WTC11 (cell line): ENCODE measurements around the gene ZFYVE1. TPM values are rescaled to one million over a fixed set of nuclear protein-coding genes. Genes with fewer than 3 reads are reported as not detected.

Experiments
- ATAC-seq: fragments of 200-7000 bp; cut with Tn5 transposase; 2 replicates; pipeline ENCODE4 v1.10.0; 2021; ENCODE audit warnings: mild to moderate bottlenecking, moderate library complexity
- CTCF ChIA-PET: fragments of 300-600 bp; sonication (Branson Sonifier 250); formaldehyde crosslinking; loops from one replicate; lab custom pipeline; 2021; ENCODE audit warnings: antibody characterized with exemption; lab: Charles Lee
- POLR2A ChIA-PET: fragments of 350-600 bp; sonication (Branson Sonifier 250); formaldehyde crosslinking; loops from one replicate; lab custom pipeline; 2021; ENCODE audit warnings: antibody characterized with exemption; lab: Charles Lee
- DNase-seq: peaks from one replicate; pipeline ENCODE4 v3.0.0; 2021; ENCODE audit warnings: low spot score
- H3K27ac Mint-ChIP-seq: 2 replicates; pipeline ENCODE4 v1.8.0; 2021; ENCODE audit warnings: mixed read lengths
- H3K27me3 Mint-ChIP-seq: 2 replicates; pipeline ENCODE4 v1.8.0; 2021; ENCODE audit warnings: low read depth, mild to moderate bottlenecking, moderate library complexity, mixed read lengths
- H3K36me3 Mint-ChIP-seq: 2 replicates; pipeline ENCODE4 v1.8.0; 2021; ENCODE audit warnings: mixed read lengths
- H3K4me1 Mint-ChIP-seq: 2 replicates; pipeline ENCODE4 v1.8.0; 2022; ENCODE audit warnings: mixed read lengths
- H3K4me3 Mint-ChIP-seq: 2 replicates; pipeline ENCODE4 v1.8.0; 2021; ENCODE audit warnings: mild to moderate bottlenecking, moderate library complexity, mixed read lengths
- H3K9me3 Mint-ChIP-seq: 2 replicates; pipeline ENCODE4 v1.8.0; 2021; ENCODE audit warnings: mixed read lengths
- CREB1 ChIP-seq: sonication (generic); formaldehyde crosslinking; IDR thresholded peaks from 2 replicates; pipeline ENCODE4 v1.8.0; 2023; ENCODE audit warnings: mild to moderate bottlenecking, missing genetic modification reagents
- JAZF1 ChIP-seq: fragments of 250-450 bp; sonication (Bioruptor Pico); IDR thresholded peaks from 2 replicates; pipeline ENCODE4 v1.9.0; 2021; ENCODE audit warnings: moderate library complexity, mild to moderate bottlenecking, inconsistent platforms
- KAT7 ChIP-seq: sonication (generic); formaldehyde crosslinking; IDR thresholded peaks from 2 replicates; pipeline ENCODE4 v1.8.1; 2023; ENCODE audit warnings: missing genetic modification reagents, mild to moderate bottlenecking, borderline replicate concordance
- PRRX2 ChIP-seq: fragments of 250-450 bp; sonication (Bioruptor Pico); IDR thresholded peaks from 2 replicates; pipeline ENCODE4 v1.8.0; 2021; ENCODE audit warnings: mild to moderate bottlenecking
- RELA ChIP-seq: sonication (generic); formaldehyde crosslinking; IDR thresholded peaks from 2 replicates; pipeline ENCODE4 v1.8.1; 2022; ENCODE audit warnings: missing genetic modification reagents, mild to moderate bottlenecking, borderline replicate concordance
- SP1 ChIP-seq: sonication (generic); formaldehyde crosslinking; conservative IDR thresholded peaks from 2 replicates; pipeline ENCODE4 v1.8.1; 2022; ENCODE audit warnings: missing genetic modification reagents
- ZBTB21 ChIP-seq: sonication (generic); formaldehyde crosslinking; IDR thresholded peaks from 2 replicates; pipeline ENCODE4 v1.8.1; 2023; ENCODE audit warnings: mild to moderate bottlenecking, missing genetic modification reagents, borderline replicate concordance
- ZNF317 ChIP-seq: sonication (generic); formaldehyde crosslinking; IDR thresholded peaks from 2 replicates; pipeline ENCODE4 v1.8.1; 2023; ENCODE audit warnings: low read depth, mild to moderate bottlenecking, moderate library complexity, missing genetic modification reagents, borderline replicate concordance
- total RNA-seq: library from RNA; stranded (reverse); gene quantifications from 3 replicates; pipeline ENCODE4 v1.2.3, GENCODE V29; 2021
- TF ChIP-seq, protein P1 (sequence below): sonication (generic); formaldehyde crosslinking; IDR thresholded peaks from 2 replicates; pipeline ENCODE4 v1.8.1; 2023; ENCODE audit warnings: mild to moderate bottlenecking, missing genetic modification reagents
- TF ChIP-seq, protein P2 (sequence below): sonication (generic); formaldehyde crosslinking; IDR thresholded peaks from 2 replicates; pipeline ENCODE4 v1.8.1; 2022; ENCODE audit warnings: mild to moderate bottlenecking, moderate library complexity, missing genetic modification reagents
- TF ChIP-seq, protein P3 (sequence below): sonication (generic); formaldehyde crosslinking; IDR thresholded peaks from 2 replicates; pipeline ENCODE4 v1.8.1; 2022; ENCODE audit warnings: missing genetic modification reagents, borderline replicate concordance
- TF ChIP-seq, protein P4 (sequence below): sonication (generic); formaldehyde crosslinking; IDR thresholded peaks from 2 replicates; pipeline ENCODE4 v1.8.1; 2023; ENCODE audit warnings: mild to moderate bottlenecking, missing genetic modification reagents
- TF ChIP-seq, protein P5 (sequence below): fragments of 250-450 bp; sonication (Bioruptor Pico); IDR thresholded peaks from 2 replicates; pipeline ENCODE4 v1.9.0; 2021; ENCODE audit warnings: moderate library complexity, mild to moderate bottlenecking, inconsistent platforms, borderline replicate concordance
- TF ChIP-seq, protein P6 (sequence below): sonication (generic); formaldehyde crosslinking; IDR thresholded peaks from 2 replicates; pipeline ENCODE4 v1.8.1; 2023; ENCODE audit warnings: mild to moderate bottlenecking, moderate library complexity, missing genetic modification reagents
- TF ChIP-seq, protein P7 (sequence below): fragments of 250-450 bp; sonication (Bioruptor Pico); IDR thresholded peaks from 2 replicates; pipeline ENCODE4 v1.9.0; 2021; ENCODE audit warnings: mild to moderate bottlenecking
- TF ChIP-seq, protein P8 (sequence below): fragments of 250-450 bp; sonication (Bioruptor Pico); conservative IDR thresholded peaks from 2 replicates; pipeline ENCODE4 v1.9.0; 2021; ENCODE audit warnings: mild to moderate bottlenecking
- TF ChIP-seq, protein P9 (sequence below): sonication (generic); formaldehyde crosslinking; IDR thresholded peaks from 2 replicates; pipeline ENCODE4 v1.8.0; 2022; ENCODE audit warnings: mild to moderate bottlenecking, missing genetic modification reagents
- TF ChIP-seq, protein P10 (sequence below): sonication (generic); formaldehyde crosslinking; IDR thresholded peaks from 2 replicates; pipeline ENCODE4 v1.8.1; 2023; ENCODE audit warnings: mild to moderate bottlenecking, missing genetic modification reagents, moderate library complexity

ZFYVE1 gene
- total RNA-seq, 1 experiment from 2014 or later = 12.8 TPM

DNA sequence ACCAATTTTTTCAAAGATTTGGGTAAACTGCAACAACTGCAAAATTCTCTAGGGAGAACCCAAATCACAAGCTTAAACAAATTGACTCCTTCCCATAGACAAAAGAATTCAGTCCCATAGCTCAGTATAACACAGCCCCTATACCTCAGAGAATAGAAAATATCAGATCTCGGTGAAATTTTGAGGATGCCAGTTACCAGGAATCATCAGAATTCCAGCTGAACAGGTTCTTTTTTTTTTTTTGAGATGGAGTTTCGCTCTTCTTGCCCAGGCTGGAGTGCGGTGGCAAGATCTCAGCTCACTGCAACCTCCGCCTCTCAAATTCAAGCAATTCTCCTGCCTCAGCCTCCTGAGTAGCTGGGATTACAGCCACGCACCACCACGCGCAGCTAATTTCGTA is 36.7 kb downstream of the ZFYVE1 start:
- ATAC-seq (no peak), DNase-seq (no peak)
- H3K36me3 Mint-ChIP-seq = peaks cover 9% of the 10 kb centered on the region; the same call in 1 of the 2 replicates
- no peaks in the 10 kb centered on the region for H3K4me1 Mint-ChIP-seq
- no peaks in the 10 kb centered on the region for H3K9me3 Mint-ChIP-seq
- H3K27me3 Mint-ChIP-seq = no peaks in the 10 kb centered on the region
- TF ChIP-seq CREB1 (CRISPR knock-in tag) = no peak
- TF ChIP-seq, protein P1, sequence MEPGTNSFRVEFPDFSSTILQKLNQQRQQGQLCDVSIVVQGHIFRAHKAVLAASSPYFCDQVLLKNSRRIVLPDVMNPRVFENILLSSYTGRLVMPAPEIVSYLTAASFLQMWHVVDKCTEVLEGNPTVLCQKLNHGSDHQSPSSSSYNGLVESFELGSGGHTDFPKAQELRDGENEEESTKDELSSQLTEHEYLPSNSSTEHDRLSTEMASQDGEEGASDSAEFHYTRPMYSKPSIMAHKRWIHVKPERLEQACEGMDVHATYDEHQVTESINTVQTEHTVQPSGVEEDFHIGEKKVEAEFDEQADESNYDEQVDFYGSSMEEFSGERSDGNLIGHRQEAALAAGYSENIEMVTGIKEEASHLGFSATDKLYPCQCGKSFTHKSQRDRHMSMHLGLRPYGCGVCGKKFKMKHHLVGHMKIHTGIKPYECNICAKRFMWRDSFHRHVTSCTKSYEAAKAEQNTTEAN = no peak
- no peak for TF ChIP-seq KAT7 (CRISPR knock-in tag)
- no peak for TF ChIP-seq JAZF1 (CRISPR knock-in tag)
- no peak for TF ChIP-seq SP1 (CRISPR knock-in tag)
- TF ChIP-seq, protein P2, sequence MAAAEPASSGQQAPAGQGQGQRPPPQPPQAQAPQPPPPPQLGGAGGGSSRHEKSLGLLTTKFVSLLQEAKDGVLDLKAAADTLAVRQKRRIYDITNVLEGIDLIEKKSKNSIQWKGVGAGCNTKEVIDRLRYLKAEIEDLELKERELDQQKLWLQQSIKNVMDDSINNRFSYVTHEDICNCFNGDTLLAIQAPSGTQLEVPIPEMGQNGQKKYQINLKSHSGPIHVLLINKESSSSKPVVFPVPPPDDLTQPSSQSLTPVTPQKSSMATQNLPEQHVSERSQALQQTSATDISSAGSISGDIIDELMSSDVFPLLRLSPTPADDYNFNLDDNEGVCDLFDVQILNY (CRISPR knock-in tag) = no peak
- TF ChIP-seq RELA (CRISPR knock-in tag) = no peak
- TF ChIP-seq PRRX2 = no peak
- TF ChIP-seq, protein P3, sequence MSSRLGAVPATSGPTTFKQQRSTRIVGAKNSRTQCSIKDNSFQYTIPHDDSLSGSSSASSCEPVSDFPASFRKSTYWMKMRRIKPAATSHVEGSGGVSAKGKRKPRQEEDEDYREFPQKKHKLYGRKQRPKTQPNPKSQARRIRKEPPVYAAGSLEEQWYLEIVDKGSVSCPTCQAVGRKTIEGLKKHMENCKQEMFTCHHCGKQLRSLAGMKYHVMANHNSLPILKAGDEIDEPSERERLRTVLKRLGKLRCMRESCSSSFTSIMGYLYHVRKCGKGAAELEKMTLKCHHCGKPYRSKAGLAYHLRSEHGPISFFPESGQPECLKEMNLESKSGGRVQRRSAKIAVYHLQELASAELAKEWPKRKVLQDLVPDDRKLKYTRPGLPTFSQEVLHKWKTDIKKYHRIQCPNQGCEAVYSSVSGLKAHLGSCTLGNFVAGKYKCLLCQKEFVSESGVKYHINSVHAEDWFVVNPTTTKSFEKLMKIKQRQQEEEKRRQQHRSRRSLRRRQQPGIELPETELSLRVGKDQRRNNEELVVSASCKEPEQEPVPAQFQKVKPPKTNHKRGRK (CRISPR knock-in tag) = no peak
- TF ChIP-seq, protein P4, sequence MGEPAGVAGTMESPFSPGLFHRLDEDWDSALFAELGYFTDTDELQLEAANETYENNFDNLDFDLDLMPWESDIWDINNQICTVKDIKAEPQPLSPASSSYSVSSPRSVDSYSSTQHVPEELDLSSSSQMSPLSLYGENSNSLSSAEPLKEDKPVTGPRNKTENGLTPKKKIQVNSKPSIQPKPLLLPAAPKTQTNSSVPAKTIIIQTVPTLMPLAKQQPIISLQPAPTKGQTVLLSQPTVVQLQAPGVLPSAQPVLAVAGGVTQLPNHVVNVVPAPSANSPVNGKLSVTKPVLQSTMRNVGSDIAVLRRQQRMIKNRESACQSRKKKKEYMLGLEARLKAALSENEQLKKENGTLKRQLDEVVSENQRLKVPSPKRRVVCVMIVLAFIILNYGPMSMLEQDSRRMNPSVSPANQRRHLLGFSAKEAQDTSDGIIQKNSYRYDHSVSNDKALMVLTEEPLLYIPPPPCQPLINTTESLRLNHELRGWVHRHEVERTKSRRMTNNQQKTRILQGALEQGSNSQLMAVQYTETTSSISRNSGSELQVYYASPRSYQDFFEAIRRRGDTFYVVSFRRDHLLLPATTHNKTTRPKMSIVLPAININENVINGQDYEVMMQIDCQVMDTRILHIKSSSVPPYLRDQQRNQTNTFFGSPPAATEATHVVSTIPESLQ (CRISPR knock-in tag) = no peak
- no peak for TF ChIP-seq ZNF317
- TF ChIP-seq, protein P5, sequence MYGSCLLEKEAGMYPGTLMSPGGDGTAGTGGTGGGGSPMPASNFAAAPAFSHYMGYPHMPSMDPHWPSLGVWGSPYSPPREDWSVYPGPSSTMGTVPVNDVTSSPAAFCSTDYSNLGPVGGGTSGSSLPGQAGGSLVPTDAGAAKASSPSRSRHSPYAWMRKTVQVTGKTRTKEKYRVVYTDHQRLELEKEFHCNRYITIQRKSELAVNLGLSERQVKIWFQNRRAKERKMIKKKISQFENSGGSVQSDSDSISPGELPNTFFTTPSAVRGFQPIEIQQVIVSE (CRISPR knock-in tag) = no peak
- no peak for TF ChIP-seq ZBTB21 (CRISPR knock-in tag)
- TF ChIP-seq, protein P6, sequence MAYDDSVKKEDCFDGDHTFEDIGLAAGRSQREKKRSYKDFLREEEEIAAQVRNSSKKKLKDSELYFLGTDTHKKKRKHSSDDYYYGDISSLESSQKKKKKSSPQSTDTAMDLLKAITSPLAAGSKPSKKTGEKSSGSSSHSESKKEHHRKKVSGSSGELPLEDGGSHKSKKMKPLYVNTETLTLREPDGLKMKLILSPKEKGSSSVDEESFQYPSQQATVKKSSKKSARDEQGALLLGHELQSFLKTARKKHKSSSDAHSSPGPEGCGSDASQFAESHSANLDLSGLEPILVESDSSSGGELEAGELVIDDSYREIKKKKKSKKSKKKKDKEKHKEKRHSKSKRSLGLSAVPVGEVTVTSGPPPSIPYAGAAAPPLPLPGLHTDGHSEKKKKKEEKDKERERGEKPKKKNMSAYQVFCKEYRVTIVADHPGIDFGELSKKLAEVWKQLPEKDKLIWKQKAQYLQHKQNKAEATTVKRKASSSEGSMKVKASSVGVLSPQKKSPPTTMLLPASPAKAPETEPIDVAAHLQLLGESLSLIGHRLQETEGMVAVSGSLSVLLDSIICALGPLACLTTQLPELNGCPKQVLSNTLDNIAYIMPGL (CRISPR knock-in tag) = no peak
- TF ChIP-seq, protein P7, sequence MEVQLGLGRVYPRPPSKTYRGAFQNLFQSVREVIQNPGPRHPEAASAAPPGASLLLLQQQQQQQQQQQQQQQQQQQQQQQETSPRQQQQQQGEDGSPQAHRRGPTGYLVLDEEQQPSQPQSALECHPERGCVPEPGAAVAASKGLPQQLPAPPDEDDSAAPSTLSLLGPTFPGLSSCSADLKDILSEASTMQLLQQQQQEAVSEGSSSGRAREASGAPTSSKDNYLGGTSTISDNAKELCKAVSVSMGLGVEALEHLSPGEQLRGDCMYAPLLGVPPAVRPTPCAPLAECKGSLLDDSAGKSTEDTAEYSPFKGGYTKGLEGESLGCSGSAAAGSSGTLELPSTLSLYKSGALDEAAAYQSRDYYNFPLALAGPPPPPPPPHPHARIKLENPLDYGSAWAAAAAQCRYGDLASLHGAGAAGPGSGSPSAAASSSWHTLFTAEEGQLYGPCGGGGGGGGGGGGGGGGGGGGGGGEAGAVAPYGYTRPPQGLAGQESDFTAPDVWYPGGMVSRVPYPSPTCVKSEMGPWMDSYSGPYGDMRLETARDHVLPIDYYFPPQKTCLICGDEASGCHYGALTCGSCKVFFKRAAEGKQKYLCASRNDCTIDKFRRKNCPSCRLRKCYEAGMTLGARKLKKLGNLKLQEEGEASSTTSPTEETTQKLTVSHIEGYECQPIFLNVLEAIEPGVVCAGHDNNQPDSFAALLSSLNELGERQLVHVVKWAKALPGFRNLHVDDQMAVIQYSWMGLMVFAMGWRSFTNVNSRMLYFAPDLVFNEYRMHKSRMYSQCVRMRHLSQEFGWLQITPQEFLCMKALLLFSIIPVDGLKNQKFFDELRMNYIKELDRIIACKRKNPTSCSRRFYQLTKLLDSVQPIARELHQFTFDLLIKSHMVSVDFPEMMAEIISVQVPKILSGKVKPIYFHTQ = no peak
- TF ChIP-seq, protein P8, sequence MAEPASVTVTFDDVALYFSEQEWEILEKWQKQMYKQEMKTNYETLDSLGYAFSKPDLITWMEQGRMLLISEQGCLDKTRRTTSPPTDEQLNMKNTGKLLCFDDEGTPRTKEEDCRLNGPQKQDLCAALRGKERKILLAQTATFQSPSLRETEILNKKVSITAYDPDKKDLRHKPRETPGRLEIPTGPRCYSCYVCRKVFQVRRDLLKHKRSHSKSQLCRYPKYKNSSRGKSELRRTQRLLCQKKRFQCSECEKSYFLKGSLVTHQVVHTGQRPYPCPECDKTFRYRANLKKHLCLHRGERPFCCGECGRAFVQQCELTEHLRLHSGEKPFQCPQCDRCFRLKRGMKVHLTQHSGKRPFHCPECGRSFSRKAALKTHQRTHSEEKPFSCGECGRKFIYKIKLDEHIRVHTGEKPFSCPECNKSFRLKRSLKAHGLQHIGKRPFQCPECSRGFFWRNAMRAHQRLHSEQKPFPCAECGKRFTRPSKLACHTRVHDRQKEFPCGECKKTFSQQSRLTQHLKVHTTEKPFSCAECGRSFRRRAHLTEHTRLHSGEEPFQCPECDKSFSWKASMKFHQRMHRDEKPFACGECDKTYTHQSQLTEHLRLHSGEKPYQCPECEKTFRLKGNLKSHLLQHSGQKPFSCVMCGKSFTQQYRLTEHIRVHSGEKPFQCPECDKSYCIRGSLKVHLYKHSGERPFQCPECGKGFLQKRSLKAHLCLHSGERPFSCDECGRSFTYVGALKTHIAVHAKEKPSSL = no peak
- TF ChIP-seq, protein P9, sequence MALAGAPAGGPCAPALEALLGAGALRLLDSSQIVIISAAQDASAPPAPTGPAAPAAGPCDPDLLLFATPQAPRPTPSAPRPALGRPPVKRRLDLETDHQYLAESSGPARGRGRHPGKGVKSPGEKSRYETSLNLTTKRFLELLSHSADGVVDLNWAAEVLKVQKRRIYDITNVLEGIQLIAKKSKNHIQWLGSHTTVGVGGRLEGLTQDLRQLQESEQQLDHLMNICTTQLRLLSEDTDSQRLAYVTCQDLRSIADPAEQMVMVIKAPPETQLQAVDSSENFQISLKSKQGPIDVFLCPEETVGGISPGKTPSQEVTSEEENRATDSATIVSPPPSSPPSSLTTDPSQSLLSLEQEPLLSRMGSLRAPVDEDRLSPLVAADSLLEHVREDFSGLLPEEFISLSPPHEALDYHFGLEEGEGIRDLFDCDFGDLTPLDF (CRISPR knock-in tag) = no peak
- TF ChIP-seq, protein P10, sequence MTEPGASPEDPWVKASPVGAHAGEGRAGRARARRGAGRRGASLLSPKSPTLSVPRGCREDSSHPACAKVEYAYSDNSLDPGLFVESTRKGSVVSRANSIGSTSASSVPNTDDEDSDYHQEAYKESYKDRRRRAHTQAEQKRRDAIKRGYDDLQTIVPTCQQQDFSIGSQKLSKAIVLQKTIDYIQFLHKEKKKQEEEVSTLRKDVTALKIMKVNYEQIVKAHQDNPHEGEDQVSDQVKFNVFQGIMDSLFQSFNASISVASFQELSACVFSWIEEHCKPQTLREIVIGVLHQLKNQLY (CRISPR knock-in tag) = no peak
- no peak overlapping the region for H3K4me3 Mint-ChIP-seq
- CTCF ChIA-PET = interaction anchor here (0.7 to 1.7 kb wide), 2 partner anchors 42 to 68 kb away, joined by 3 to 4 read pairs; partner anchors contain the start of gene RBM25
- POLR2A ChIA-PET = interaction anchor here (1.3 kb wide), 1 partner anchor 68 kb away, joined by 3 read pairs; the partner anchor contains the start of gene RBM25
- H3K27ac Mint-ChIP-seq = no peak overlapping the region
